ENCODE measurements around the gene ZFAND3. TPM values are rescaled to one million over a fixed set of nuclear protein-coding genes. Genes with fewer than 3 reads are reported as not detected.
"Not testable (repeated sequence)": the region's sequence is repeated elsewhere in the genome, so short reads cannot be mapped to it uniquely, and the experiment has no call there.

ZFAND3 gene
- total and polyA plus RNA-seq, 3 donors from 2014 or later, result 104 to 329 (median 109) TPM

- Histone ChIP-seq H3K36me3 (ENCODE audit: low read depth, missing control alignments) (no peaks in the 10 kb centered on the region), H3K4me3 (no peak overlapping the region), H3K27me3 (no peaks in the 10 kb centered on the region), H3K4me1 (no peaks in the 10 kb centered on the region), H3K27ac (no peak overlapping the region), H3K9me3 (no peaks in the 10 kb centered on the region)
- no peak for TF ChIP-seq POLR2A (IDR thresholded peaks at IDR 0.05)
- TF ChIP-seq, protein P1, sequence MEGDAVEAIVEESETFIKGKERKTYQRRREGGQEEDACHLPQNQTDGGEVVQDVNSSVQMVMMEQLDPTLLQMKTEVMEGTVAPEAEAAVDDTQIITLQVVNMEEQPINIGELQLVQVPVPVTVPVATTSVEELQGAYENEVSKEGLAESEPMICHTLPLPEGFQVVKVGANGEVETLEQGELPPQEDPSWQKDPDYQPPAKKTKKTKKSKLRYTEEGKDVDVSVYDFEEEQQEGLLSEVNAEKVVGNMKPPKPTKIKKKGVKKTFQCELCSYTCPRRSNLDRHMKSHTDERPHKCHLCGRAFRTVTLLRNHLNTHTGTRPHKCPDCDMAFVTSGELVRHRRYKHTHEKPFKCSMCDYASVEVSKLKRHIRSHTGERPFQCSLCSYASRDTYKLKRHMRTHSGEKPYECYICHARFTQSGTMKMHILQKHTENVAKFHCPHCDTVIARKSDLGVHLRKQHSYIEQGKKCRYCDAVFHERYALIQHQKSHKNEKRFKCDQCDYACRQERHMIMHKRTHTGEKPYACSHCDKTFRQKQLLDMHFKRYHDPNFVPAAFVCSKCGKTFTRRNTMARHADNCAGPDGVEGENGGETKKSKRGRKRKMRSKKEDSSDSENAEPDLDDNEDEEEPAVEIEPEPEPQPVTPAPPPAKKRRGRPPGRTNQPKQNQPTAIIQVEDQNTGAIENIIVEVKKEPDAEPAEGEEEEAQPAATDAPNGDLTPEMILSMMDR (IDR thresholded peaks at IDR 0.05), result no peak
- intact Hi-C loops (cut with DNase I; ENCODE audit: low total_unique reads), result no loop called here
- DNase-seq, result no peak
- 76 to 81% methylated on average over 3 of the region's 3 CpGs for WGBS, 2 donors
These were observed 296.1 kb downstream of the ZFAND3 start for GRCh38 chr6:38115626-38116008.

- Histone ChIP-seq H3K9me3 (no peaks in the 10 kb centered on the region), H3K4me3 (no peak overlapping the region), H3K27ac (no peak overlapping the region), H3K36me3 (ENCODE audit: low read depth, missing control alignments) (no peaks in the 10 kb centered on the region), H3K27me3 (no peaks in the 10 kb centered on the region), H3K4me1 (no peaks in the 10 kb centered on the region)
- TF ChIP-seq POLR2A (IDR thresholded peaks at IDR 0.05), result no peak
- TF ChIP-seq, protein P1 (IDR thresholded peaks at IDR 0.05), result no peak
- DNase-seq, result no peak
- 96 to 98% methylated on average over 6 of the region's 6 CpGs for WGBS, 2 donors
- intact Hi-C loops (cut with DNase I; ENCODE audit: low total_unique reads), result no loop called here
These were observed 296.7 kb downstream of the ZFAND3 start for GRCh38 chr6:38116248-38116647.

GRCh38 chr6:38117281-38117680, 297.8 kb downstream of the ZFAND3 start:
- TF ChIP-seq, protein P1 (IDR thresholded peaks at IDR 0.05), result no peak
- TF ChIP-seq POLR2A (IDR thresholded peaks at IDR 0.05), result no peak
- intact Hi-C loops (cut with DNase I; ENCODE audit: low total_unique reads), result no loop called here
- Histone ChIP-seq H3K27me3 (no peaks in the 10 kb centered on the region), H3K4me1 (no peaks in the 10 kb centered on the region), H3K27ac (no peak overlapping the region), H3K36me3 (ENCODE audit: low read depth, missing control alignments) (no peaks in the 10 kb centered on the region), H3K9me3 (no peaks in the 10 kb centered on the region), H3K4me3 (no peak overlapping the region)
- 76 to 93% methylated on average over 1 of the region's 1 CpG for WGBS, 2 donors
- no peak for DNase-seq

- Histone ChIP-seq H3K4me3 (no peak overlapping the region), H3K4me1 (no peaks in the 10 kb centered on the region), H3K36me3 (ENCODE audit: low read depth, missing control alignments) (no peaks in the 10 kb centered on the region), H3K27me3 (no peaks in the 10 kb centered on the region), H3K9me3 (no peaks in the 10 kb centered on the region), H3K27ac (no peak overlapping the region)
- no peak for DNase-seq
- intact Hi-C loops (cut with DNase I; ENCODE audit: low total_unique reads), result no loop called here
- 51 to 53% methylated on average over 2 of the region's 2 CpGs for WGBS, 2 donors
- TF ChIP-seq POLR2A (IDR thresholded peaks at IDR 0.05), result no peak
- TF ChIP-seq, protein P1 (IDR thresholded peaks at IDR 0.05), result no peak
These were observed 299.4 kb downstream of the ZFAND3 start for GRCh38 chr6:38118791-38119365.

DNA sequence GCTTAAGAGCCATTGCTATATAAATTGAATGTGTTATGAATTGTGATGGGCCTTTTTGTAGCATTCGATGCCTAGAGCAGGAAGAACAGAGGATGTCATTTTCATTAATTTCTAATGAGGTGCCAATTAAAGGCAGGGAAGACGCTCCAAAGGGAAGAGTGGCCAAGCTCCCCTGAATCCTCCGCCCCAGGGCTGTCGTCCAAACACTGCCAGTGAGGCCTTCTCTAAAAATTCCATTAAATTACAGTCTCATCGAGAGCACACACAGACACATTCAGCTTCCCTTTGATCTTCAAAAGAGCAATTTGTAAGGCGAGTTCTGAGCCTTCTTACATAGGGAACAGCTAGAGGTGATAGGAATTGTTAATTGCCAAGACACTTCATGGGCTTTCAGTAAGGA, 300.0 kb downstream of the ZFAND3 start:
- no peaks in the 10 kb centered on the region for H3K4me1 ChIP-seq
- H3K9me3 ChIP-seq, result no peaks in the 10 kb centered on the region
- no peak overlapping the region for H3K4me3 ChIP-seq
- no peak overlapping the region for H3K27ac ChIP-seq
- H3K27me3 ChIP-seq, result no peaks in the 10 kb centered on the region
- WGBS, 2 donors, result 76 to 78% methylated on average over 6 of the region's 6 CpGs
- TF ChIP-seq, protein P1 (IDR thresholded peaks at IDR 0.05), result no peak
- TF ChIP-seq POLR2A (IDR thresholded peaks at IDR 0.05), result no peak
- no peaks in the 10 kb centered on the region for H3K36me3 ChIP-seq (ENCODE audit: low read depth, missing control alignments)
- DNase-seq, result no peak
- intact Hi-C loops (cut with DNase I; ENCODE audit: low total_unique reads), result no loop called here

GRCh38 chr6:38124224-38124926, 304.8 kb downstream of the ZFAND3 start:
- H3K4me1 ChIP-seq; H3K4me3 ChIP-seq; H3K9me3 ChIP-seq; intact Hi-C loops (cut with DNase I; ENCODE audit: low total_unique reads); DNase-seq; H3K27me3 ChIP-seq; H3K27ac ChIP-seq; H3K36me3 ChIP-seq (ENCODE audit: low read depth, missing control alignments): not testable (repeated sequence)
- WGBS, 2 donors, result 96 to 98% methylated on average over 5 to 40 of the region's 40 CpGs

All from testis (tissue), 3 donors.